AG04449 (cell line): ENCODE data around the gene PRSS2.

Source experiments
- CTCF ChIA-PET: fragments of 350-600 bp; formaldehyde crosslinking; extraction: SDS; loops from one replicate; lab custom pipeline; 2021; ENCODE audit warnings: antibody characterized with exemption; lab: Yijun Ruan, JAX
- POLR2A ChIA-PET: fragments of 400-600, 350-600 bp; formaldehyde crosslinking; extraction: SDS; loops from one replicate; lab custom pipeline; 2020; ENCODE audit warnings: antibody characterized with exemption, inconsistent platforms; lab: Yijun Ruan, JAX
- DNase-seq: peaks from one replicate; pipeline ENCODE4 v3.0.0-alpha.2; 2010; ENCODE audit warnings: low read depth, low spot score
- H3K4me3 ChIP-seq: 2 replicates; pipeline ENCODE4 v1.5.1; 2011; ENCODE audit warnings: low read depth, mild to moderate bottlenecking, control low read depth, low read length
- CTCF ChIP-seq: IDR thresholded peaks from one replicate; pipeline ENCODE4 v1.5.1; 2011; ENCODE audit warnings: mild to moderate bottlenecking, moderate library complexity, low read length, control low read depth, inconsistent platforms; ENCODE audit not compliant: insufficient read depth; ENCODE audit errors: missing control alignments

PRSS2 gene

GRCh38 chr7:142813699-142814098 lies 42.9 kb downstream of the PRSS2 start:
- no peak overlapping the region for H3K4me3 ChIP-seq
- no peak for DNase-seq
- POLR2A ChIA-PET, result no interaction called here
- CTCF ChIA-PET, result interaction anchor here (0.6 to 7.8 kb wide), 15 partner anchors 12 to 437 kb away, joined by 3 to 90 read pairs (median 11); no protein-coding TSS in a partner anchor
- no peak for TF ChIP-seq CTCF

DNA sequence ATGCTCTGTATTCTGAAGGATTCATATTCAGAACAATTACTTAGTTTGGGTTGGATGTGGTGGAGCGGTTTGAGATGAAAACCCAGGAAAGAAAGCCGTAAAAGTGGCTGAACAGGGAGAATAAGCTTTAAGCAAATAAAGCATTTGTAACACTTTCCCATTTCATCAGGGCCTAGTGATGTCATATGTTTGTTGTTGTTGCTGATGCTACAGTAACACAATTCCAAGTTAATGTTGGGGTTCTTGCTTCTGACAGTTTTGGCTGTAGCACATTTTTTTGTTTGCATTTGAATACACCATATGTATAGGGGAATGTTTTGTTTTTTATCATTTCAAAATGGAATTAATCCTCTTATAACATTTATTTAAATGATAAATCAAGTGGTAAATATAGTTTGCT lies 43.7 kb downstream of the PRSS2 start:
- ChIA-PET CTCF (interaction anchor here (1.4 to 6.7 kb wide), 6 partner anchors 29 to 317 kb away, joined by 3 to 79 read pairs (median 57); no protein-coding TSS in a partner anchor), POLR2A (no interaction called here)
- no peak overlapping the region for H3K4me3 ChIP-seq
- DNase-seq, result no peak
- TF ChIP-seq CTCF, result no peak

DNA sequence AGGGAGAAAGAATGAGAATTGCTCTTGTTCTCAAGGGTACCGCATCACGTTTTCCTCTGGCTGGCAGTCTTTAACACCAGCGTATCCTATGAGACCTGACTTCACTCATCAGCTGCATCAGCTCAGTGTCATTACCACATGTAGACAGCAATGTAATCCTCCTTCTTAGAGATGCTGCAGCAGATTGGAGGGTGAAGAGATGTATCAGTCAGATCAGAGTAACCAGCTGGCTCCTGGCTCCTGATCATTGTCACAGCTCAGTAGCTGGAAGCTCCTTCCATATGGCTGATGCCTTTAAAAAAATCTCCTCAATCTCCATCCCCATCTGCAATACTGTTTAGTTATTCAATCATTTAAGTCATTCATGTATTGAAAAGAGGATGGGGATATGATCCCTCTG lies 44.4 kb downstream of the PRSS2 start:
- ChIA-PET CTCF (interaction anchor here (1.4 to 6.7 kb wide), 3 partner anchors 29 to 183 kb away, joined by 3 to 79 read pairs (median 56); no protein-coding TSS in a partner anchor), POLR2A (no interaction called here)
- no peak overlapping the region for H3K4me3 ChIP-seq
- no peak for TF ChIP-seq CTCF
- no peak for DNase-seq

DNA sequence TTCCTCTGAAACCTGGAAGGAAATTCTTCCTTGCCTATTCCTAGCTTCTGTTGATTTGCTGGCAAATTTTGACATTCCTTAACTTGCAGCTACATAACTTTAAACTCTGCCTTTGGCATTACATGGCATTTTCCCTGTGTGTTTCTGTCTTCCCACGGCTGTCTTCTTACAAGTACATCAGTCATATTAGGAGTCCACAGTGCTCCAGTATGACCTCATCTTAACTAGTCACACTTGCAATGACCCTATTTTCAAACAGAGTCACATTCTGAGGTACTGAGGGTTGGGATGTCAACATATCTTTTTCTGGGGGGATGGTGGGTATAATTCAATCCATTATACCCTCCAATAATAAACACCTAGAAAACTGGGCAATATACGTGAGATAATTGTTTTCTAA lies 46.7 kb downstream of the PRSS2 start:
- TF ChIP-seq CTCF, result no peak
- no peak overlapping the region for H3K4me3 ChIP-seq
- CTCF ChIA-PET, result interaction anchor here (1.2 to 1.8 kb wide), 4 partner anchors 10 to 321 kb away, joined by 3 to 5 read pairs (median 4); no protein-coding TSS in a partner anchor
- no peak for DNase-seq
- POLR2A ChIA-PET, result no interaction called here

GRCh38 chr7:142819530-142819929 lies 48.8 kb downstream of the PRSS2 start:
- TF ChIP-seq CTCF, result no peak
- H3K4me3 ChIP-seq, result no peak overlapping the region
- CTCF ChIA-PET, result interaction anchor here (4.4 kb wide), 1 partner anchor 9 kb away, joined by 23 read pairs; no protein-coding TSS in a partner anchor
- POLR2A ChIA-PET, result no interaction called here
- DNase-seq, result no peak

DNA sequence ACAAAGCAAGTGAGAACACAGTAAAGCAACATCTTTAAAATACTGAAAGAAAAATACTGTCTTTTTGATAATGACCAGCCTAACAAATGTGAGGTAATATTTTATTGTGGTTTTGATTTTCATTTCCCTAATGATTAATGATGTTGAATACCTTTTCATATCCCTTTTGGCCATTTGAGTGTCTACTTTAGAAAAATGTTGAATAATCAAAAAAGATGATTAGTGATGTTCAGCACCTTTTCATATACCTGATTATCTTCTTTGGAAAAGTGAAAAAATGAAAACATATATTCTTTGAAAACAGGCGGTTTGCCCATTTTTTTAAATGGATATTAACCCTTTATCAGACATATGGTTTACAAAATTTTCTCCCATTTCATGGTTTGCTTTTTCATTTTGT lies 51.9 kb downstream of the PRSS2 start:
- POLR2A ChIA-PET, result no interaction called here
- CTCF ChIA-PET, result no interaction called here

More for the DNA sequence above, 51.9 kb downstream of the PRSS2 start:
- DNase-seq, result no peak
- no peak overlapping the region for H3K4me3 ChIP-seq
- no peak for TF ChIP-seq CTCF
